Bone marrow (tissue), 2 donors: ENCODE measurements around the gene KRT14.
"Not testable (repeated sequence)": the region's sequence is repeated elsewhere in the genome, so short reads cannot be mapped to it uniquely, and the experiment has no call there.

Source experiments
- DNase-seq, 2 donors: peaks; one replicate each; lab custom pipeline; 2025; lab: John Stamatoyannopoulos, UW

The KRT14 gene

DNA sequence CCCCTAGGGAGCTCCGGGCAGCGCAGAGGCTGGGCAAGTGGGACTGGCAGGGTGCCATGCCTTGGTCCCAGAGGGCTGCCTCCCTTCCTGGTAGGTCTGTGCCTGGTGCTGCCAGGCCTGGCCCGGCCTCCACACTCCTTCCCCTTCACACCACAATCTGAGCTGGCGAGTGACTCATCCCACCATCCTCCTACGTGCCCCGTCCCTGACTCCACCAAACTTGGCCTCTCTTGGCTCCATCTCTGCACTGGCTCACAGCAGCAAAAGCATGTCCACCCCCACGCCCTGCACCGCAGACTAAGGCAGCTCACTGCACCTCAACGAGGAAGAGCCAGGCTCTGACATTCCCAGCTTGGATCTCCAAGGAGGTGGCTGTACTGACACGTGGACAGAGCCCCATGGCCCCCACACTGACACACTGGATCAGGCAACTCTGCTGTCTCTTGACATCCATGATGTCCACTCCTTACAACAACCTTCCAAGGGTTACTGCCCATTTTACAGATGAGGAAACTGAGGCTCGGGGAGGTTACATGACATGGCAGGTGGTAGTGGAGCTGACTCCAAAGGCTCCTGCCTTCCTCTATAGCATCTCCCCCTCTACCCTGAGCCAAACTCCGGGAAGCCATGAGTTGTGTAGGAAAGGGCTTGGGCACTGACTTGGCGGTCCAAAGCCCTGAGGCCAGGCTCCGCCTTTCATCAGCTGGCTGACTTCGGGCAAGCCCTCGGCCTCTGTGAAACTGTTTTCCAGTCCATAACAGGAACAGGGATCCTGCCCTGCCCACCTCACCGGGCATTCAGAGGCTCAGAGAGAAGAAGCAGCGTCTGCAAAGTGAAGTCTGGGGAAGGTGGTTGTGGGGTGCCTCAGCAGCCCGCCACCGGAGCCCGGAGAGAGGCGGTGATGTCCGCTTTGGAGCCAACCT lies 38.5 kb downstream of the KRT14 start:
- peak; percentile 43 to 88 for DNase-seq

DNA sequence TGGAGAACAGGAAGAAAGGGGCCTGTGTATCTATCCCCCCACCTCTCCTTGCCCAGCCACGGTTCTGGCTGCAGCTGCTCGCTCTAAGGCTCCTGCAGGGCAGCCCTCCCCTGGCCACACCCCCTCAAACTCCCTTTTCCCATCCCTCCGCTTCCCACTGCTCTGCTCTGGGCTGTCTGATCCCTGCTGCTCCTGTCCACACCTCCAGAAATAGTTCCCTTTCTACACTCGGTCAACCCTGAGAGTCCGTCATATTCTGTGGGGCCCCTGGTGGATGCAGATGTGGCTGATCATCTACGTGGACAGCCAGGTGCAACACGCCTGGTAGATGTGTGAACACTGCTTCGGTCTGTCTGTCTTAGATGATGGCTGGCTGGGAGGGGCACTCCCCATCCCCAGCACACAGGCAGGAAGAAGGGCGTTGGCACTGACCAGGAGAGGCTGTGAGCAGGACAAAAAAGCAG lies 39.3 kb downstream of the KRT14 start:
- no peak for DNase-seq

DNA sequence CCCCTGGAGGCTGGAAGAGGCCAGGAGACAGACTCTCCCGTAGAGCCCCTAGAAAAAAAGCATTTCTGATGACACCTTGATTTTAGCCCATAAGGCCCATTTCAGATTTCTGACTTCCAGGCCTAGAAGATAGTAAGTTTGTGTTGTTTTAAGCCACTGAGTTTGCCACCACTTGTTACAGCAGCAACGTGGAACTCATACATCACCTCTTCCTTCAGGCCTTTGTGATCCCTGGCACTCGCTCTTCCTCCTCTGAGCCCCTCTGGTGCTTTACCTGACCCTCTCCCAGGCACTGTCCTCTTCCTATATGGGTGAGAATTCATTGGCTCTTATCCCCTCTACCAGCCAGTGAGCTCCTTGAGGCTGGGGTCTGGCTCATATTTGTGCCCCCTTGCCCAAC lies 39.9 kb downstream of the KRT14 start:
- DNase-seq: no peak

DNA sequence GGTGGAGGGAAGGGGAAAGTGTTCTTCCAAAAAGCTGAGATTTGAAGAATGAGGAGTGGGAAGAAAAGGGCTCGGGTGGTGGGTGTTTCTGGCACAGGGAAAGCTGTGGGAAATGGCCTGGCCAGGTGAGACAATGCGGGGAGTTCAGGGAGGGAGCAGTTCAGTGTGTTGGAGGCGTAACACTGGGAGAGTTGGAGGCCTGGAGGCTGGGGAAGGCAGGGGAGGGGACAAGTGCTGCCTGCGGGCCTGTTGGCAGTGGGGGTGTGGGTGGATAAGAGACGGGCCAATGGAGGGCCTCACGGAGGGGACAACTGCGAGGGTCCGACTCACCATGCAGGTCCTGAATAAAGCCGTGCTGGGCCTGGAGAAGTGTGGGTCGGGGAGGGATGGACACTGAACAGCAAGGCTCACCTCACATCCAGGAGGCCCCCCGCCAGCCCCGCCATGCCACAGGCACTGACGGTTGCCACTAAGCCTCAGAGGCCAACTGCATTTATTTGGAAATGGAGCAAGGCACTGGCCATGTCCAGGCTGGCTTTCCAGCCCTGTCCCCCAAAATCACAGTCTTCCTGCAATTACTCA lies 40.8 kb downstream of the KRT14 start:
- DNase-seq: no peak

DNA sequence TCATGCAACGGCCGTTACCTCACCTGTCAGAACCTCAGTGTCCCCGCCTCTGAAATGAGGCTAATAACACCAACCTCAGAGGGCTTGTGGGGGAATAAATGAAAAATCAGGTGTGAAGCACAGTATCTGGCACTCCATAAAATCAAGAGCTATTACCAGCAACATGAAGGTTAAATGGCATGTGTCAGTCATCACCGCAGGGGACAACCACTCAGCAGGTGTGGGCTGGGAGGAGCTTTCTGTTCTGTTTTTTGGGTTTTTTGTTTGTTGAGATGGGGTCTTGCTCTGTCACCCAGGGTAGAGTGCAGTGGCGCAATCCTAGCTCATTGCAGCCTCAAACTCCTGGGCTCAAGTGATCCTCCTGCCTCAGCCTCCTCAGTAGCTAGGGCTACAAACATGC lies 41.8 kb downstream of the KRT14 start:
- no peak for DNase-seq

DNA sequence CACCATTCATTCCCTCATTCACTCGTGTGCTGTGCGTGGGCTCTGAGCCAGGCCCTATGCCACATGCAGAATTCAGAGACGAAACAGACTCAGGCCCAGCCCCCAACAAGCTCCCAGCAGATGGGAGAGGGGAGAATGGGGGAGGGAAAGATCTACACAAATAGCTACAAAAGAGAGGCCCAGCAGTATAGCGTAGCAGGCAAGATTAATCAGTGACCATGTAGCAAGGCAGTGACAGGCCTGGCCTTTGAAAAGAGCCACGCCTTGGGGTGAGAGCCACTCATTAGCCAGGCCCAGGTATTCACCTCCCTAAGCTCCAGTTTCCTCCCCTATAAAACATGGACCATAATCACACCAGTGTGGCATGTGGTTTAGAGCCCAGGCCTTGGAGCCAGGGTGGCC lies 42.2 kb downstream of the KRT14 start:
- DNase-seq: no peak

DNA sequence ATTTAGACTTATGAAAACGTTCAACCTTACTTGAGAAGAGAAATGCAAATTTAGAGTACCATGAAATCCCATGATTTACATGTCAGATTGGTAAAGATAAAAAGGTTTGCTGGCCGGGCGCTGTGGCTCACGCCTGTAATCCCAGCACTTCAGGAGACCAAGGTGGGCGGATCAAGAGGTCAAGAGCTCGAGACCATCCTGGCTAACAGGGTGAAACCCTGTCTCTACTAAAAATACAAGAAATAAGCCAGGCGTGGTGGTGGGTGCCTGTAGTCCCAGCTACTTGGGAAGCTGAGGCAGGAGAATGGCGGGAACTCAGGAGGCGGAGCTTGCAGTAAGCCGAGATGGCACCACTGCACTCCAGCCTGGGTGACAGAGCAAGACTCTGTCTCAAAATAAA lies 43.9 kb downstream of the KRT14 start:
- DNase-seq: not testable (repeated sequence)

DNA sequence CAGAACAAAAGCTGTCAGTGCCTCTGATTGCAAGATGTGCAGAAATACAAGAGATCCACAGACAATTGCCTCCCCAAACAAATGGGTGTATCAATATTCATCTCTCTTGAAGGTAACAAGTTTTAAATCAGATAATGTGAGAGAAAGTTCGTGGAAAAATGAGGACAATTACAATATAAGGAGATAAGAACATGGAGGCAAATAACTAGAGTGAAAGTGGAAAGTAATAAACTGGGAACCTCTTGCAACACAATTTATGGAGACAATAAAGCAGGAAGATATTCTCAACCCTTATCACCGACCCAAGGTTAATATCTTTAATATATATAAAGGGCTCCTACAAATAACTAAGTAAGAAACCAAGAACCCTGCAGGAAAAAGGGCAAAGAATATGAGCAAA lies 44.3 kb downstream of the KRT14 start:
- no peak for DNase-seq

DNA sequence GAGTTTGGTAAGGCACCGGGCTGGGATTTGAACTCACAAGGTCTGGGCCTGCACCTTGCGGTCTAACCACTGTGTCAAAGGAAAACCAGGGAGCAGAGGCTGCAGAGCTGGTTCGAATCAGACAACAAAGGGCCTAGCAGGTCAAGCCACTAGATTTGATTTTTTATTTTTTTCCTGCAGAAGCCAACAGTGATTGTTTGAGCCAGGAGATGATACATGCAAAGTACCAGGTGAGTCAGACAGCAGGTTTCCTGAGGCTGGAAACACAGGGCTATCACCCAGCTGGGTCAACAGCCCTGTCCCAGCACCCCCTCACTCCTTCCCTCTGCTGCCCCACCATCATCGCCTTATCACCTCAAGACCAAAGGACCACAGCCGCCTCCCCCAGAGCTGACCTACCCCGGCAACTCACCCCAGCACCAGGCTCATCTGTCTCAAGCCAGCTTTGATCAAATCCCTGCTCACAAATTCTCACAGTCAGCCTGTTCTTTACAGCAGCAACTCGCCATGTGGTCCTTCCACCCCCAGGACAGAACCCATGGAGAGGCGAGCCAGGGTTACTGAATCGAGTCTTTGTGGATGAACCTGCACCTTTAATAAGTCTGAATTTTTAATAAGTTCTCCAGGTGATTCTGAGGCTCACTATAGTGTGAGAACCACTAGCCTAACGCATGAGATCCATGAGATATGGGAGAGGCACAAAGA lies 45.6 kb downstream of the KRT14 start:
- no peak for DNase-seq

DNA sequence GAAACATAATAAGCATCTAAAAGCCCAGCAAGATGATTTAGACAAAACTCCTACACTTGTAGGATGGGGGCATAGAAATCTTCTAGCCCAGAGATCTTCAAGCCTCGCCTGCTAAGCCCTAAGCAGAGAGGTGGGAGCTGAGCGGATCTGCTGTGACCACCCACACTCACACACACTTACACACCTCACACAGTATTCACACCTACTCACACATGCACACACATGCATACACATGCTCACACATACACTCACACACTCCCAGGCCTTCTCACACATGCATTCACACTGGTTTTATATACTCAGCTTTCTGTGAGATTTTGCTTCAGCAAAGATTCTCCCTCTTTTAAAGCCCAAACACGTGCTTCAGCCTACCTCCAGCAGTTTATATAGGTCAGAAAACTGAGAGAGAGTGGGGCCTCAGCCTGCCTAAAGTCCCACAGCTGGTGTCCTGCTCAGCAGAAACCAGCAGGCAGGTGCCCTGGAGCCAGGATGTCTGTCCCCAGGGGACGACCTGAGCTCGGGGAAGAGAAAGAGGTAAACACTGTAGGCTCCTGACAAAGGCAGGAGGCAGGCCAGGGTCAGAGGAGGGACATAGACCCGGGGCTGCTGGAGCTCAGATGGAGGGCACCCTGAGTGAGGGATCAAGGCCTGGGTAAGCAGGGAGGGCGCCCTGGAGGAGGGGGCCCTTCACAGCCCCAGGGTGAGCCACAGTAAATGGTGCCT lies 46.6 kb downstream of the KRT14 start:
- no peak for DNase-seq

DNA sequence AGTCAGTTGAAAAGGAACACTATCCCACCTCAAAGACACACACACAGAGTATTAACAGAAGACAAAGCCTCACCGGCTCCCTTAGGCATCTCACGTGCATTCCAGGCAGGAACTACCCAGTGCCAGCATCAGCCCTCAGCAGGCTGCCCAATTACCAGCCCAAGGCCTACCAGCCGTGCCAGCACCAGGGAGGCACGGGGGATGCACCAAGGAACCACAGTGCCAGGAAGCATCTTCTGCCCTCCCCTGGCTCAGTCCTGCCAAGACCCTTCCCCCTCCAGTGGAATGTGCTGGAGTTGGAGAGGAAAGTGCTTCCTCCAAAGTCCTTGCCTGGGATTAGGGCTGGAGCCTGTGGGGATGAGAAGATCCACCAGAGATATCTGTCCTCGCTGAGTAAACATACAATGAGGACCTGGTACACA lies 47.6 kb downstream of the KRT14 start:
- DNase-seq: no peak

DNA sequence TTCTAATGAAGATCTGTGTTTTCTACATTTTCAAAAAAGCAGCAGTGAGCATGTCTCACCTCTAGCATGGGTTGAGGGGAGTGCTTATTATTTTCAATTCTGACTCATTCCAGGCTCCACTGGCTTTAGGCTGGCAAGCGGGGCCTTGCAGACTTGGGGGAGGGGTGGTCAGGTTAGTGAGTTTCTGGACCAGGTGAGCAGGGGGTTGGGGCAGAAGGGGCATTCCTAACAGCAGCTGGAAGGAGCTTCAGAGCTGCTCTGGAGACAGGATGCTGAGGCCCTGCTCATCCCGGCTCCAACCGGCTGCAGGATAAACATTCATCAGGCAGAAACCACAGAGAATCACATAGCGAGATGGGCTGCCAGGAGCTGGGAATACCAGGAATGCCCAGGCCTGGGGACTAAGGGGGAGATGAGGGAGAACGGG lies 48.1 kb downstream of the KRT14 start:
- DNase-seq: no peak

DNA sequence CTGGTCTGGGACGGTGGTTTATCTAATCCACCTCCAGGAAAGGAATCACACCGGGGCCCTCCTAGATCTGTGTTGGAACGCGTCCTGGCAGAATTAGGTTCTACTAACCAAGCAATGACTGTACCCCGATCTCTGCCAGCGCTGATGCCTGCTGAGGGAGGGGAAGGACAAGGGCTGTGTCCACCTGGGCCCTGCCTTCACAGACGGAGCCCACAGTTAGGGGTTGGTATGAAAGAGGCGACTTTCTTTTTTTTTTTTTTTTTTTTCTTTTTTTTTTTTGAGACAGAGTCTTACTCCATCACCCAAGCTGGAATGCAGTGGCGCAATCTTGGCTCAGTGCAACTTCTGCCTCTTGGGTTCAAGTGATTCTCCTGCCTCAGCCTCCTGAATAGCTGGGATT lies 48.7 kb downstream of the KRT14 start:
- DNase-seq: no peak

DNA sequence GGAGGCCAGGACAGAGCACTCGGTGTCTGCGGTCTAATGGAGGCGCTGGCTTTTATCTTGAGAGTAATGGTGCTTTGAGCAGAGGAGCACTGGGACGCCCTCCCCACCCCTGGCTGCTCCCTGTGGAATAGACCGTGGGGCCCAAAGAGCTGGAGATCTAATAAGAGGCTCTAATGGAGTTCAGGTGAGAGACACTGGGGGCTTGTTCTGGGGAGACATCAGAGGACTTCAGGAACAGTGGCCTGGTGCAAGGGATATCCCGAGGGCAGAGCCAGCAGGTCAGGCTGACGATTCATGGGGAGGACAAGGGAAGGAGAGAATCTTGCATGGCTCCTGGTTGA lies 49.1 kb downstream of the KRT14 start:
- DNase-seq: no peak

DNA sequence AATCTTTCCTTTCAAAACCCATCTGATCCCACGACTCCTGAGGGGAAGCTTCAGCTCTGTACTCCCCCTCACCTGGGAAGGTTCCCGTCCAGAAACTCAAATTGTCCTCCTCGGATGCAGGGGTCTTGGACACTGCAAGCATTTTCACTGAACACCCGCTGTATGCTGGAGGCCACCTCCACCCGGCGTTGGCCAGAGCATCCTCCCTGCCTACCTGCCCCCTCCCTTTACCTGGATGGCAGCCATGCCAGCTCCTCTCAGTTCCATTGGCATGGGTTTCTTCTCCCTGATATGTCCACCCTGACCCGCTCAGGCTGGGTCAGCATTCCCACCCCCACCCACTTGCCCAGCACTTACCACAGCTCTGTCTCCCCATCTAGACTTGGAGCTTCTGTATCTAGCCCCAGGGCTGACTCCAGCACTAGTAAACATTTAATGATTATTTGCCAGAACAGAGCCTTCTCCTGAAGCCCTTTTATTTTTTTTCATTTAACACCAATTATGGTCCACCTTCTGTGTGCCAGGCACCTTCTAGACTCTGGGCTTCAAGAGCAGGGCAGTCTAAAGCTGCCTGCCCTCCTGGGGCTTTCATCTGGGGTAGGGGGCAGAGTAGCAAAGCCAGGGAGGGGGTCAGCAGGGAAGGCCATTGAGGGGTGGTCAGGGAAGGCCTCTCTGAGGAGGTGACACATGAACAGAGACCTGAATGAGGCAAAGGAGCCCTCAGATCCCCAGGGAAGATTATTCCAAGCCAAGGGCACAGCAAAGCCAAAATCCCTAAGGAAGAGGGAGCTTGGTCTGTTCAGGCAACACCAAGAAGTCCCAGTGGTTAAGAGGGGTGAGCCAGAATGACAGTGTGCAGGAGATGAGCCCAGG lies 49.7 kb downstream of the KRT14 start:
- no peak for DNase-seq

DNA sequence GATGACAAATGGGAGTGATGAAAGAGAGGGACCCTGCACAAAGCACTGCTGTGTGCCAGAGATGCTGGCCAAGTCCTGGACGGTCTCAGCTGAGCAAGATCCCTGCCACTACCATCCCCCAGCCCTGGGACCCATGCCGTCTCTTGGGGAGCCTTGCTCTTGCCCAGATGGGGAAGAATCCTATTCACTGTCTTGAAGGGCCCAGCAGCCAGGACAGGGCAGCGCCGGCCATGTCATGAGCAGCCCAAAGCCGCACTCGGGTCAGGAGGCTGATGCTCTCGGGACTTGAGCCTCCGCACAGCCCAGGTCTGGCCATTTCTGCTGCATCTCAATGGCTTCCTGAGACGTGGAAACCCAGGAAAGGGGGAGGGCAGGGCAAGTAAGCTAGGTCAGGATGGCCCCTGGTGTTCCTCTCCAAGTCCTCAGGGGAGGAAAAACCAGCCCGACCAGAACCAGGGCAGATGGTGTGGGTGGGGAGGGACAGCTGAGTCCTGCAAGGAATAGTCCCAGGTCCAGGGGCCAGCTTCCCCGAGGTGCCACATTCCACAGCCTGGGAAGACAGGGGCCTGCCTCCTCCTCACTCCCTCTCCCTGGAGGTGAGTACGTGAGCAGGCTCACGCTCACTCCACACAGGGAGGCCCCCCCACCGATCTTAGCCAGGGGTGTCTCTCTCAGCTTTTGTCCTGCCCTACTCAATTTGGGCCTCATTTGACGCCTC lies 50.8 kb downstream of the KRT14 start:
- DNase-seq: no peak

DNA sequence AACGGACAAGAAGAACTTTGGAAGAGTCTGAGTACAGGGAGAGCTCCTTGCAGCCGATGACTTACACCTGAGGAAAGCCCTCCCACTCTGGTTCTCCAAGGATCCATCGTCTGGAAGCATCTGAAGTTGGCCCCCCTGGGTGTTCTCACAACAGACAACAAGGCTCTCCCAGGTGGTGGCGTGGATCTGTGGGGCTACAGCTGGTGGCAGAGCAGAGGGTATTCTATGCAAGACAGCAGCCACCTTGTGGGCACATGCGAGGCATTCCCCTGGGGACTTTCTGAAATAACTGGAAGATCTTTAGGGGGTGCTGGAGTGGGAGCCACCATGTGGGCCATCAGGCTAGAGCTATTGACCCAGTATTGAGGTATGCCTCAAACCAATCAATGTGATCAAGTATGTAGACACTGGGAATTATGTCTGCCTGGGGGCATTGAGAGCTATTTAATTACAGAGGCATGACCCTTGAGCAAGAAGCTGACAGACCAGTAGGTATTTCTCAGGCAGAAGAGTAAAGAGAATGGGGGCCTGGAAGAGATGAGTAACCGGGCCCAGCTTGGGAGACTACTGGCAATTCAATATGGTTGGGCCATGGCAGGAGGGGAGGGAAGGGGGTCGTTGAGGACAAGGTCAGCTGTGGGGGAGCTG lies 51.7 kb downstream of the KRT14 start:
- DNase-seq: no peak

DNA sequence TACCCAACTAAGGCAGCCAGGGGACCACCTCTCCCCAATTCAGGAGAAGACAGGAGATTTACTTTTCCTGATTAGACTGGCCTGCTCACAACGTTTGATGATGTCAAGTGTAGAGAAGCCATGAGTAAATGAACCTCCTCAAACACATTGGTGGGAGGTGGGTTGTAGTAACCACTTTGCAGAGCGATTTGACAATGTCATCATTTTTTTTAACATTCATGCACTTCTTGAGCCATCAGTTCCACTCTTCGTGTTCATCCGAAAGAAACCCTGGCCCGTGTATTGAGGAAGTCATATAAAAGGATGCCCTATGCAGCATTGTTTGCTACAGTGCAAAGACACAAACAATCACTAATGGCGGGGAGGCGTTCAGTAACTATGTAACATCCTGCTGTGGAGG lies 53.1 kb downstream of the KRT14 start:
- no peak for DNase-seq

DNA sequence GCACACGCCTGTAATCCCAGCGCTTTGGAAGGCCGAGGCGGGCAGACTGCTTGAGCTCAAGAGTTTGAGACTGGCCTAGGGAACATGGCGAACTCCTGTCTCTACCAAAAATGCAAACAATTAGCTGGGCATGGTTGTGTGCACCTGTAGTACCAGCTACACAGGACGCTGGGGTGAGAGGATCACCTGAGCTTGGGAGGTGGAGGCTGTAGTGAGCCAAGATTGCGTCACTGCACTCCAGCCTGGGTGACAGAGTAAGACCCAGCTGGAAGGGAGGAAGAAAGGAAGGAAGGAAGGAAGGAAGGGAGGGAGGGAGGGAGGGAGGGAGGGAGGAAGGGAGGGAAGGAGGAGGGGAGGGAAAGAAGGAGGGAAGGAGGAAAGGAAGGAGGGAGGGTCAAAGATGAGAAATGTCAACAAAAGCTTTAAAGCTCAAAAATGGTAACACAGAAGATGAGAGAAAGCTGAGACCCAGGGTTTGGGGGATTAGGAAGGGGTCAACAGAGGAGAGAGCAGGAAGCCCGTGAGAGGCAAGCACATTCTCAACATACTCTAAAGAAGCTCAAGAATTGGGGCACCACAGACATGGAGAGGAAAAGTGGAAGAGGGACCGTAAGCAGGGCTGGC lies 53.6 kb downstream of the KRT14 start:
- no peak for DNase-seq
